HG02852 (cell line): ENCODE measurements around the gene ACLY.
"Not testable (repeated sequence)": the region's sequence is repeated elsewhere in the genome, so short reads cannot be mapped to it uniquely, and the experiment has no call there.

ENCODE experiments used
- ATAC-seq: cut with Tn5 transposase; IDR thresholded peaks from one replicate; pipeline ENCODE4 v1.9.1; 2021; ENCODE audit warnings: mild to moderate bottlenecking, moderate library complexity; ENCODE audit not compliant: unreplicated experiment

Gene ACLY

DNA sequence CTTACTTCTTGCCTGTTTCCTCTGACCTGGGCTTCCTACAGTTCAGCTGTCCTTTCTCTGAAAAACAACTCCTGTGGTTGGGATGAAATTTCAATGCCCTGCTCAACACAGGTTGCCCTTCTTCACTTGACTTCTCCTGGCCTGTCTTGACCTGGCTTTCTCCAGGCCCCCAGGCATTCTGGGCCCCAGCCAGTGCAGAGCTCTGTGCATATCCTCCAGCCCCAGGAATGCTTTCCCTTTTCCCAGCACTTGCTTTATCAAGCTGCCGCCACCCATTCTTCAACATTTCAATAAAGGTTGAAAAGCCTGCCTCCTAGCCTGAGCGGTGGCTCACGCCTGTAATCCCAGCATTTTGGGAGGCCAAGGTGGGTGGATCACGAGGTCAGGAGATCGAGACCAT lies 22.4 kb upstream of the ACLY start:
- no peak for ATAC-seq

- no peak for ATAC-seq
These were observed 20.9 kb upstream of the ACLY start for GRCh38 chr17:41939693-41940090.

GRCh38 chr17:41939044-41939692 lies 20.4 kb upstream of the ACLY start:
- no peak for ATAC-seq

GRCh38 chr17:41937970-41938954 lies 19.5 kb upstream of the ACLY start:
- no peak for ATAC-seq

DNA sequence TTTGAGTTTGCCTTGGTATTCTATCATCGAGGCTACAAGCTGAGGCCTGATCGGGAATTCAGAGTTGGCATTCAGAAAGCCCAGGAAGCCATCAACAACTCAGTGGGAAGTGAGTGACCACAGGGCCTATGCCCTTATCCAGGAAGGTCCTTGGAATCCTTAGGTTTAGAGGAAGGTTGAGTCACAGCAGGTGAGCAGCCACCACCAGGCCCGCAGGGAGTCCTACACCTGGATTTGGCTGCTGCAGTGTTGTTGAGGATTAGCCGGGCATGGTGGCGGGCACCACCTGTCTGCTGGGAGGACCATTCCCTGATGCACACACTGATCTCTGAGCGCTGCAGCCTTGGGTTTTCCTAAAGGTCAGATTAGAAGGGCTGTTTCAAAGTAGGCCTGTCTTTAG lies 16.9 kb upstream of the ACLY start:
- no peak for ATAC-seq

DNA sequence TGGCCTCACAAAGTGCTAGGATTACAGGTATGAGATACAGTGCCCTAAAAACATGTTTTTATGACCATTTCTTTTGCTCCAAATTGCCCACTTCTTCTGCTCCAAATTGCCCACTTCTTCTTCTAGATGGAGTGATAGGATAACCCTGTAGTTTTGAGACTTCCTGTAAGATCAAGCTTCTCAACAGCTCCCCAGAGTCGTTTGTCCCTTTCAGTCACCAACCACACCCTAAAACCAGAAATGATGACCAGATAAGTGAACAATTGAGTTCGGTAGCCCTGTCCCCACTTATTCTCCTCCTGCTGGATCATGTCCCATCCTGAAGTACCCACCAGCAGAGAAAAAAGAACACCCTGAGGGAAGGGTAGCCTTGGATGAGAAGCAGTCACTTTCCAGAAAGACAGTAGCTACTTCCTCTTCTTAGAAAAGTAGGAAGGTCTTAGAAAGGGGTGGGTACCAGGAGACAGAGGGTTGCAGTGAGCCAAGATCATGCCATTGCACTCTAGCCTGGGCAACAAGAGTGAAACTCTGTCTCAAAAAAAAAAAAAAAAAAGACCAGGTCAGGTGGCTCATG lies 14.2 kb upstream of the ACLY start:
- no peak for ATAC-seq

DNA sequence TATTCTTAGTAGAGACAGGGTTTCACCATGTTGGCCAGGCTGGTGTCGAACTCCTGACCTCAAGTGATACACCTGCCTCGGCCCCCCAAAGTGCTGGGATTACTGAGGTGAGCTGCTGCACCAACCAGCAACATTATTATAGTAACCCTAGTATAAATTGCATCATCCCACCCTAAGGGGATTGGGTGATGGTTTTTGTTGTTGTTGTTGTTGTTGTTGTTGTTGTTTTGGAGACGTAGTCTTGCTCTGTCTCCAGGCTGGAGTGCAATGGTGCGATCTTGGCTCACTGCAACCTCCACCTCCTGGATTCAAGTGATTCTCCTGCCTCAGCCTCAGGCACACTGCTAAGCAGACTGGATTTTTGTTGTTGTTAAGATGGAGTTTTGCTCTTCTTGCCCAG lies 13.0 kb upstream of the ACLY start:
- ATAC-seq = not testable (repeated sequence)

DNA sequence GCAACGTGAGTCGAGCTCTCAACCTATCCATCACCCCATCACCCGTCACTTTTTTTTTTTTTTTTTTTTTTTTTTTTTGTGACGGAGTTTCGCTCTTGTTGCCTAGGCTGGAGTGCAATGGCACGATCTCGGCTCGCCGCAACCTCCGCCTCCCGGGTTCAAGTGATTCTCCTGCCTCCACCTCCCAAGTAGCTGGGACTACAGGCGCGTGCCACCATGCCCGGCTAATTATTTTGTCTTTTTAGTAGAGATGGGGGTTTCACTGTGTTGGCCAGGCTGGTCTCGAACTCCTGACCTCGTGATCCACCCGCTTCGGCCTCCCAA lies 12.0 kb upstream of the ACLY start:
- ATAC-seq = peak; percentile 10

DNA sequence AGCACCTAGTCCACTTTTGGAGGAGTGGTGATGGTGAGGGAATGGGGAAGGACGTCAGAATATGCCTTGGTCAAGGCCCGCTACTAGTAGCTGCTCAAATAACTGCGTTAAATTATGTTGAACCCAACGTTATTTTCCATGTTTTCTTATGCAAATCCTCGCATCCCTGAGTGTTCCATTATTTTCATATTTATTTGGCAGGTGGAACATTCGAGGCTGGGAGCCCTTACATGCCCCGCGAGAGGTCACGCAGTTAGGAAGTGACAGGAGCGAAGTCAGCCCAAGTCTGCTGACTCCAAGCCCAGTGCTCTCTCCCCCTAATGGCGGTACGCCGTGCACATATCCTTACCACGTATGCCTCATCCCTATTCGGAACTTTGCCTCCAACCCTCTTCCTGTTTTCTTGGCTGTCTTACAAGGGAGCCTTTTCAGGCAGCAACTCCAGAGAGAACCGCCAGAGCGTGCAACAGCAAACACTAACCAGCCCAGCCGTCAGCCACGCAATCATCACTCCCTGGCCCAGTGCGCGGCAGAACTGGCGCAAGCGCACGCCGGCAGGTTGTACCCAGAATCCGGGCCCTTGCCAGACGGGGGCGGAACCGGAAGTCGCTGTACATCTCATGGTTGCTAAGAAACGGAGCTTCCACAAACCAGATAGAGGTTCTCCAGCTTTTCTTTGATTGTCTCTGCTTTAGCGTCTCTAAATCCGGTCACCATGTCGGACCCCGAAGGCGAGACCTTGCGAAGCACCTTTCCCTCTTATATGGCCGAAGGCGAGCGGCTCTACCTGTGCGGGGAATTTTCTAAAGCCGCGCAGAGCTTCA lies 11.5 kb upstream of the ACLY start, which contains the start of gene ODAD4:
TSS of gene ODAD4 (plus strand) at position 609 of the 824 bp plus-strand sequence. CDS start at position 716, 107 bp downstream.
- ATAC-seq = peak; percentile 93

GRCh38 chr17:41928693-41929251 lies 10.0 kb upstream of the ACLY start:
- ATAC-seq = no peak

DNA sequence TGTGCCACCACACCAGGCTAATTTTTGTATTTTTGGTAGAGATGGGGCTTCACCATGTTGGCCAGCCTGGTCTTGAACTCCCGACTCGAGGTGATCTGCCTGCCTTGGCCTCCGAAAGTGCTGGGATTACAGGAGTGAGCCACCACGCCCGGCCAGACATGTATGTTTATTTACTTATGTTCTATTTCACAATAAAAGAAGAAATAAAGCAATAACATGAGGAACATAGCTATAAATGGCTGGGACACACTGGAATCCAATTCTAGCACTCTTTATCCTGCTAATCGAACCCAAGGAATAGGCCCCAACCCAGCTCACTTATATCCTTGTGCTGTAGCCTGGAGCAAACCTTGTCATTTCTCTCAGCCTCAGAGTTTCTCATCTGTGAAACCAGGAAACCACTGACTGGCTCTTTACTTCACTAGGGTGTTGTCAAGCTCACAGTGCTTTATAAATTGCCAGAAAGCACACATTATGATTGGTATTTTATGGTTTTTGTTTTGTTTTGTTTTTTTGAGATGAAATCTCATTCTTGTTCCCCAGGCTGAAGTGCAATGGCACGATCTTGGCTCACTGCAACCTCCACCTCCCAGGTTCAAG lies 7.3 kb upstream of the ACLY start:
- ATAC-seq = no peak

- ATAC-seq = no peak
These were observed 1.8 kb upstream of the ACLY start for GRCh38 chr17:41920580-41920955.

DNA sequence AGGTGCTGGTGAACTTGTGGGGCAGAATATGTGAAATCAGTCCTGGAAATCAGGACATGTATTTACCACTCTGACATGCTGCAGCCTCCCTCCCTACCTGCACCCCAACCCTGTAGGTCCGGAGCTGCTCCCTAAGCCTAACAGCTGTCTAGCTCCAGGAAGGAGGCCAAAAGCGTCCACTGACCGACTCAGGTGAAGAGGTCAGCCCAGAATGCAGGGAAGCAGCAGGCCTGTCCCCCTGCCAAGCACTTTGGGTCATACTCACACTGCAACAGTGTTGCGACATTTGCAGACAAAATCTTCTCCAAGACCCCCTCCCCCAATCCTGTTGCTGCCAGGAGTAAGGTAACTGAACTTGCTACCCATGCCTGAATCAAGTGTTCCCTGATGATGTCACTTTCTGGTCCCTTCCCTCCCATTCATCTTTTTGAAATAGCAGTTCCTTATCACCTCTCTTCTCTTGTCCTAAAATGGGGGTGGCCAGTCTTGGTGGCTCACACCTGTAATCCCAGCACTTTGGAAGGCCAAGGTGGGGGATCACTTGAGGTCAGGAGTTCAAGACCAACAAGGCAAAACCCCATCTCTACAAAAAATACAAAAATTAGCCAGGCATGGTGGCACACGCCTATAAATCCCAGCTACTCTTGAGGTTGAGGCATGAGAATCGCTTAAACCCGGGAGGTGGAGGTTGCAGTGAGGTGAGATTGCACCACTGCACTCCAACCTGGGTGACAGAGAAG lies 1.3 kb upstream of the ACLY start:
- ATAC-seq = no peak

DNA sequence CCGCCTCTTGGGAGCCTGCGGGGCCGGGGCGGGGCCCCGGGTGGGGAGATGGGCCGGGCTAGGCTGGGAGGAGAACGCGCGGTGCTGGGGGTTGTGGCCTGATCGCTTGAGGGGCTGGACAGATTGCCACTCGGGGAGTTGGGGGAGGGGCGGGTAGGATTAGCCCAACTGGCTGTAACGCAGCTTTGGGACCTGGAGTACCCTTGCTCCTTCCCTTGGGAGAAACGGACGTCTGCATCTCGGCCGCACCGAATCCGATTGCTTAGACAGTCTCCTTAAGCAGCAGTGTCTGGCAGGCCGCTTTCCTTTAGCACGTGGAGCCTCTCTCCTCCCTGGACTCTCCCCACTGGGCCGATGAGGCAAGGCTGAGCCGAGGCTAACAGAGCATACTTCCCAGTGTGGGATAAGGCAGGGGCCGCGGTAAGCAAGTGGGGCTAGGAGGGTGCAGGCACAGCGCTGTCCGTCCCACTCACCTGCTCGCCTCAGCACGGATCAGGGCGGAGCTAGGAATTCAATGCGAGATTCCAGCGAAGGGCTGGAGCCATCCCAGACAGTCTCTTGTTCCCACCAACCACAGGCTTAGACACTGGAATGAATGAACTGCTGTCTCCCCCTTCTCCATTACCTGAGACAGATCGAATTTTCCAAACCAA lies 540 bp upstream of the ACLY start:
- ATAC-seq = peak; percentile 8

- peak; percentile 11 for ATAC-seq
These were observed 955 bp downstream of the ACLY start for GRCh38 chr17:41917679-41918313.

DNA sequence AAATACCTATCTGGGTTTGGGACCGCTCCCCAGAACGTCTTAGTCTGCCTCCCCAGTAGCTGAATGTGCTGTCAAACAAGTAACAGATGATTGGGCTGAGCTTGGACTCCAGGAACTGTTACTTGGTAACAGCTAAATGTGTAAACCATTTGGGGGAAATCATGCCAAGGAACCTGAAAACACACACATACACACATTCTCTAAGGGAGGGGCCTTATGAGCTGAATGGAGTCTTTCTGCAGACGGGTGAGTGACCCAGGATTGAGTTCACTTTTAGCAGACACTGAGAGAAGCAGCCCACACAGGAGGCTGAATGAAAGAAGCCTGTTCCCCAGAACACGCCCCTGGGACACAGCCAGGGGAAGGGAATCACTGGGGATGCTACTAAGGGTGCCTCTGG lies 1.6 kb downstream of the ACLY start:
- no peak for ATAC-seq

- ATAC-seq = no peak
These were observed 3.2 kb downstream of the ACLY start for GRCh38 chr17:41915566-41915965.

DNA sequence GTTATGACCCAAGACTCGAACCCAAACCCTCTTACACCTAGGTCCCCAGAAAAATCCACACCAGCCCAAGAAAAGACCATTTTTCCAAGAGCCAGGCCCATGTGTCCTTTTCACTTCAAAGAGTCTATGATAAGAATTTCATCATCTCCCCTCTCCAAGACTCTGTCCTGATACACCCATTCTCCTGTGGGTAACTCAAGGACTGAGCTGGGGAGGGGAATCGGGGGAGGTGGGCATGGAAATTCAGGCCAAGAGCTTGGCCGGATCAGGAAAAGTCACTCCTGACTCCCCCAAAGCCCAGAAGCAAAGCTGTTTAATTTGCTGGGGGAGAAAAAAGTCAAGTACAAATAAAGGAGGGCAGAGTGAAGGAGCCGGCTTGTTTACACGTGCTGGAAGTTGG lies 3.7 kb downstream of the ACLY start:
- no peak for ATAC-seq

GRCh38 chr17:41914358-41914766 lies 4.4 kb downstream of the ACLY start:
- ATAC-seq = no peak
